ENCODE results near the gene MYOM1. TPM values are rescaled to one million over a fixed set of nuclear protein-coding genes. Genes with fewer than 3 reads are reported as not detected.

The MYOM1 gene
- total RNA-seq, 1 experiment from 2014 or later, result 0.41 TPM

- H3K4me1 ChIP-seq, result peaks cover 54% of the 10 kb centered on the region
- CTCF ChIA-PET, result no interaction called here
- POLR2A ChIA-PET, result interaction anchor here (0.7 to 1.3 kb wide), 3 partner anchors 15 to 189 kb away, joined by 3 to 4 read pairs (median 3); no protein-coding TSS in a partner anchor
Observed at GRCh38 chr18:3261373-3262233, 41.8 kb upstream of the MYOM1 start, which contains the start of gene MYL12B. MYL12B (plus strand) TSS chr18:3262133; CDS start chr18:3272899, 10,766 bp downstream.

GRCh38 chr18:3260995-3261372 is 41.2 kb upstream of the MYOM1 start:
- peak overlapping the region; percentile 99 for H3K27ac Mint-ChIP-seq (ENCODE audit: unreplicated experiment)
- intact Hi-C loops (cut with micrococcal nuclease; ENCODE audit: unreplicated experiment), result loop anchor here (1.0 kb wide), 1 partner anchor 14 kb away; the partner anchor contains the start of gene MYL12A
- H3K9me3 ChIP-seq, result no peaks in the 10 kb centered on the region
- DNase-seq, result no peak
- H3K36me3 Mint-ChIP-seq (ENCODE audit: insufficient read depth, unreplicated experiment), result peaks cover 65% of the 10 kb centered on the region
- no peaks in the 10 kb centered on the region for H3K27me3 Mint-ChIP-seq (ENCODE audit: insufficient read depth, unreplicated experiment)
- H3K4me1 Mint-ChIP-seq (ENCODE audit: low read depth, unreplicated experiment), result peaks cover 38% of the 10 kb centered on the region
- H3K27me3 ChIP-seq (replicated peaks; ENCODE audit: control insufficient read depth, insufficient read depth, low read length), result no peaks in the 10 kb centered on the region
- ChIA-PET CTCF (no interaction called here), POLR2A (interaction anchor here (0.7 to 1.3 kb wide), 3 partner anchors 14 to 190 kb away, joined by 3 to 4 read pairs (median 3); no protein-coding TSS in a partner anchor)
- peaks cover 4% of the 10 kb centered on the region for H3K36me3 ChIP-seq (ENCODE audit: control insufficient read depth, insufficient read depth, low read length)
- H3K4me1 ChIP-seq, result peaks cover 58% of the 10 kb centered on the region
- TF ChIP-seq CTCF (IDR thresholded peaks at IDR 0.05; ENCODE audit: insufficient read depth in 1 of 2, low read depth in 1 of 2, low read length in 1 of 2, severe bottlenecking in 1 of 2, unreplicated experiment in 1 of 2), result no peak
- peak overlapping the region; percentile 84 for H3K4me3 Mint-ChIP-seq (ENCODE audit: unreplicated experiment)
- peak overlapping the region; percentile 97 for H3K4me3 ChIP-seq (ENCODE audit: low read depth, low read length)
- H3K9me3 Mint-ChIP-seq (ENCODE audit: unreplicated experiment), result no peaks in the 10 kb centered on the region
- TSS peak; percentile 85 for BruUV-seq (replicated peaks)

More at GRCh38 chr18:3261373-3262233, 41.8 kb upstream of the MYOM1 start, which contains the start of gene MYL12B:
- intact Hi-C loops (cut with micrococcal nuclease; ENCODE audit: unreplicated experiment), result loop anchor here (1.0 kb wide), 2 partner anchors 14 to 342 kb away; partner anchors contain the start of gene MYL12A
- peaks cover 38% of the 10 kb centered on the region for H3K4me1 Mint-ChIP-seq (ENCODE audit: low read depth, unreplicated experiment)
- H3K27me3 ChIP-seq (replicated peaks; ENCODE audit: control insufficient read depth, insufficient read depth, low read length), result no peaks in the 10 kb centered on the region
- H3K4me3 ChIP-seq (ENCODE audit: low read depth, low read length), result peak within 1 kb of the TSS; percentile 97
- DNase-seq, result peak; percentile 83 to 89
- no TSS peak for BruUV-seq (replicated peaks)
- H3K27me3 Mint-ChIP-seq (ENCODE audit: insufficient read depth, unreplicated experiment), result no peaks in the 10 kb centered on the region
- H3K9me3 ChIP-seq, result no peaks in the 10 kb centered on the region
- peaks cover 65% of the 10 kb centered on the region for H3K36me3 Mint-ChIP-seq (ENCODE audit: insufficient read depth, unreplicated experiment)
- H3K27ac Mint-ChIP-seq (ENCODE audit: unreplicated experiment), result peak within 1 kb of the TSS; percentile 99
- H3K36me3 ChIP-seq (ENCODE audit: control insufficient read depth, insufficient read depth, low read length), result peaks cover 4% of the 10 kb centered on the region
- no peaks in the 10 kb centered on the region for H3K9me3 Mint-ChIP-seq (ENCODE audit: unreplicated experiment)
- peak within 1 kb of the TSS; percentile 84 for H3K4me3 Mint-ChIP-seq (ENCODE audit: unreplicated experiment)
- TF ChIP-seq CTCF (IDR thresholded peaks at IDR 0.05; ENCODE audit: insufficient read depth in 1 of 2, low read depth in 1 of 2, low read length in 1 of 2, severe bottlenecking in 1 of 2, unreplicated experiment in 1 of 2), result no peak

GRCh38 chr18:3257627-3258120 is 37.9 kb upstream of the MYOM1 start:
- Histone ChIP-seq H3K4me1 (peaks cover 66% of the 10 kb centered on the region), H3K36me3 (ENCODE audit: control insufficient read depth, insufficient read depth, low read length) (peaks cover 2% of the 10 kb centered on the region), H3K9me3 (no peaks in the 10 kb centered on the region), H3K27me3 (replicated peaks; ENCODE audit: control insufficient read depth, insufficient read depth, low read length) (no peaks in the 10 kb centered on the region), H3K4me3 (ENCODE audit: low read depth, low read length) (no peak overlapping the region)
- CTCF ChIA-PET, result no interaction called here
- Mint-ChIP-seq H3K9me3 (ENCODE audit: unreplicated experiment) (no peaks in the 10 kb centered on the region), H3K4me1 (ENCODE audit: low read depth, unreplicated experiment) (peaks cover 41% of the 10 kb centered on the region), H3K36me3 (ENCODE audit: insufficient read depth, unreplicated experiment) (peaks cover 87% of the 10 kb centered on the region), H3K27me3 (ENCODE audit: insufficient read depth, unreplicated experiment) (no peaks in the 10 kb centered on the region), H3K4me3 (ENCODE audit: unreplicated experiment) (no peak overlapping the region), H3K27ac (ENCODE audit: unreplicated experiment) (peak overlapping the region; percentile 50)
- DNase-seq, result no peak
- POLR2A ChIA-PET, result interaction anchor here (2.9 kb wide), 1 partner anchor 10 kb away, joined by 16 read pairs; the partner anchor contains the start of gene MYL12A
- intact Hi-C loops (cut with micrococcal nuclease; ENCODE audit: unreplicated experiment), result loop anchor here (2.0 kb wide), 1 partner anchor 345 kb away; no protein-coding TSS in a partner anchor
- BruUV-seq (replicated peaks), result no TSS peak
- TF ChIP-seq CTCF (IDR thresholded peaks at IDR 0.05; ENCODE audit: insufficient read depth in 1 of 2, low read depth in 1 of 2, low read length in 1 of 2, severe bottlenecking in 1 of 2, unreplicated experiment in 1 of 2), result no peak

Measured in Caco-2 (cell line).